Embryonic facial prominence (tissue), 1 donor: ENCODE measurements around the gene PAX4.

Source experiments
- DNase-seq: peaks from one replicate; pipeline ENCODE4 v3.0.0-alpha.2; 2016; ENCODE audit errors: extremely low spot score

PAX4 gene, protein sequence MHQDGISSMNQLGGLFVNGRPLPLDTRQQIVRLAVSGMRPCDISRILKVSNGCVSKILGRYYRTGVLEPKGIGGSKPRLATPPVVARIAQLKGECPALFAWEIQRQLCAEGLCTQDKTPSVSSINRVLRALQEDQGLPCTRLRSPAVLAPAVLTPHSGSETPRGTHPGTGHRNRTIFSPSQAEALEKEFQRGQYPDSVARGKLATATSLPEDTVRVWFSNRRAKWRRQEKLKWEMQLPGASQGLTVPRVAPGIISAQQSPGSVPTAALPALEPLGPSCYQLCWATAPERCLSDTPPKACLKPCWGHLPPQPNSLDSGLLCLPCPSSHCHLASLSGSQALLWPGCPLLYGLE

DNA sequence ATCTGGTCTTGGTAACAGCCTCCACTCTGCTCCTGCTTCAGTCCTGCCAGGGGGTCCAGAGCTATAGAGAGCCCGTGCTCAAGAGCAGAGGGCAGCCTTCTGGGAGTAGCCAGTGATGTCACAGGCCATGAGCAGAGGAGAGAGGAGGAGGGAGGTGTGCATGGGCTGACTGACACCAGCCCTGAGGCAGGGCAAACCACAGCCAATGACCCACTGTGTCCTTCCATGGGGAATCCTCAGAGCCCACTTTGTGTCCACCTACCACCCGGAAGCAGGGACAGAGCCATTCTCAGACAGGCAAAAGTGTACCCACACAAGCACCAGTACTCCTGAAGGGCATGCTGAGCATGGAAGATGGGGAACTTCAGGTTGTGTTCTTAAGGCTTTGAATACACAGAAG is at the start of gene PAX4:
TSS of gene PAX4 (minus strand) at position 101 of the 400 bp plus-strand sequence. CDS start 2,214 bp downstream, outside the sequence.
- no peak for DNase-seq

DNA sequence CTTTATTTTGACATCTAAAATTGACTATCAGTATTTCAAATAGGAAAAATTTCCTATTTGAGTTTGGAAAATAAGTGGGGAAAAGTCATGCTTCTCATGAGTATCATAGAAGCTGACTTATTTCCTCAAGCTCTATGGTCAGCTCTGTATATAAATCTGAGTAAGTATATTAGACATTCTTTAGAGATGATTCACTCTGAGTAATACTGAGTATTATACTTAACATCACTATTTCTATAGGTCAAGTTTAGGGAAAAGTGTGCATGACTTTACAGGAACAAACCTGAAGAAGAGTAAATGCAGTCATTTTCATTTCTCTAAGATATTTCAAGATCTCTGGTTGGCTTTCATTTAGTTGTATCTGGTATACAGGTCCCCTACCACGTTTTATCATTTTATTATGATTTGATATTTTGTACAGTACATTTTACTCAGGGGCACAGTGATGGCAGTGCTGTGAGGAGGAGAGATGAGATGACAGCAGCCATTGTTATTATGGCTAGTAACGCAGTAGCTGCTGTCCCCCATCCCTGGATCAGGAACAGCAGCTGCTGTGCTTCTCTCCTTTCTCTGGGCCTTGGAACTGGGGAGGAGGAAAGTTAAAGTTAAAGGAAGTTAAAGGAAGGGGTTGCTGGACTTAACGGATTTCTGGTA is 49.2 kb upstream of the PAX4 start:
- no peak for DNase-seq

DNA sequence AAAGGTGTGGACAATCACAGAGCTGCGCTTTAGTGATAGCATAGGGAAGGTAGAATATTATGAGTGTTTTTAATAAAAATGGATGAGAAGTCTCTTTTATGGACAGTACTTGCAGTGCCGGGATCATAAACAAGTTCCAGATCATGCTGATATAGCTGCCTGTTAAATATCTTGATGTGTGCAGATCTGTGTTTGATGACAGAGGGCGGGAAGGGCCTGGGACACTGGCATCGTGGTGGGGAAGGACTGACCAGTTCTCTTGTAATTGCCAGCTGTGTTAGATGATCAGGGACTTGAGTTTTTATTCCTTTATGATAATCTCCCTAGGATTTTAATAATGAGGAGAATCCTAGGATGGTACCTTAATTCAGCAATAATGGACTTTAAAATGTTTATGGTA is 48.7 kb upstream of the PAX4 start:
- DNase-seq: no peak

DNA sequence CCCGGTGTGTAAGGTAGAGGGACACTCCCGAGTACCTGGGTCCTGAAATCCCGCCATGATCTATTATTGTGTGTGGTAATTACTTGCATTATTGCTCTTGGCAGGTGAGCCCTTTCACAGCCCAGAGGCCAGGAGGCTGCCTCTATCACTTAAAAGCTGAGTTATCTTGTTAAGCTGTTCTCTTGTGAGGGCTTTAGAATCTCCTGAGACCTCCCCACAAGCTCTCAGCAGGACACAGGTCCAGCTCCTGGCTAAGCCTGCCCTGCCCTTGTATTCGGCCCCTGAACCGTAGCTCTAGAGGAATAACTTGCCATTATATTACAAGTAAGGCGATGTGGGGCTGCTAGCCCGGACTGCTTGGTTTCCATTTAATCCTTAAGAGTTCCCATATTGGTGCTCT is 48.0 kb upstream of the PAX4 start:
- DNase-seq: no peak

DNA sequence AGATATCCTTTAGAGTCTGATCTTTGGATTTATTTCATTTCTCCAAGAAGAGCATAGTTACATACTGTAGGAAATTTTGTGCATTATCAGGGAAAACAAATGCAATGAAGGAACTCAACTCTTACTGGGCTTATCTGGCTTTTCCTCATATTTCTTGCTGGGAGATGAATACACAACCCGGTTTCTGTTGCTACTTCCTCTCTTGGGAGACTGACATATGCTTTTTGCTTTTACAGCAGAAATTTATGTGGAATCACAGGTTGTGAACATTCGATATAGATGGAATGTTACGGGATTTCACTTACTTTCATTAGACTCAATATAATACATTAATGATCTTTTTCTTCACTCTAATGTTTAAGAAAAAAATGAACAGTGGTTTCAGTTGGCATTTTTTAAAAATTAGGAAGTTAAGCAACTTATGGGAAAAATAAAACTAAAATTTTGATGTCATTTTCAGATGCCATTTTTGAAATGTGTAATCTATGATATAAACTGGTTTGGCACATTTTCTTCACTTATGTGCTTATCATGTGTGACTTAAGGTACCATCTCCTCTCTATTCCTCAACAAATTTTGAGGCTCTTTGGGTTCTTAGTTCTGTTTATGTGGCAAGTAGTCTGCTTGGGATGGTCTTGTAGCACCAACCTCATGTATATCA is 41.2 kb upstream of the PAX4 start:
- DNase-seq: no peak

DNA sequence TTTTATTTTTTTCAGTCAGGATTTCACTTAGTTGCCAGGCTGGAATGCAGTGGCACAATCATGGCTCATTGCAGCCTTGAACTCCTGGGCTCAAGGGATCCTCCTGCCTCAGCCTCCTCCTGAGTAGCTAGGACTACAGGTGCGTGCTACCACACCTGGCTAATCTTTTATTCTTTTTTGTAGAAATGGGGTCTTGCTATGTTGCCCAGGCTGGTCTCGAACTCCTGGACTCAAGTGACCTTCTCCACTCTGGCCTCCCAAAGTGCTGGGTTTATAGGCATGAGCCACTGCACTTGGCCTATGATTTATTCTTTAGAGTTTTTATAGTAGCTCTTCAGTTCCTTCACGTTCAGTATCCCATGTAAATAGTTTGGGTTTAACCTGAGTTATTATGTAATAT is 39.6 kb upstream of the PAX4 start:
- DNase-seq: no peak

DNA sequence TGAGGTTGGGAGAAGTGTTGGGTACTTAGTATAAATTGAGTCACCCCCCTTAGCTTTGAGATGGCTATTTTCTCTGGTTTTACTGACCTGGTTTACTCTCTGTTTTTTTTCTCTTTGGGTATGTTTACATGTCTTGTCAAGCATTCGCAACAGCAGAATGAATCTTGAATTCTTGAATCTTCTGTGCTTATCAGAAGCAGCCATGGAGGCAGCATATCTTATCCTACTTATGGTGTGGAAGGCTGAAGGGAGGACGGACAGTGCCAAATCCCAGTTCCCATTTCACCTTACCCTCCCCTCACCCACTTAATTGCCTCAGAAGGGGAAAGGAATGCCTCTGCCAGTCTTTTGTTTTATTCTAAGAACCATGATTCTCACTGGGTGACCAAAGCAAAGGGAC is 37.8 kb upstream of the PAX4 start:
- DNase-seq: no peak

DNA sequence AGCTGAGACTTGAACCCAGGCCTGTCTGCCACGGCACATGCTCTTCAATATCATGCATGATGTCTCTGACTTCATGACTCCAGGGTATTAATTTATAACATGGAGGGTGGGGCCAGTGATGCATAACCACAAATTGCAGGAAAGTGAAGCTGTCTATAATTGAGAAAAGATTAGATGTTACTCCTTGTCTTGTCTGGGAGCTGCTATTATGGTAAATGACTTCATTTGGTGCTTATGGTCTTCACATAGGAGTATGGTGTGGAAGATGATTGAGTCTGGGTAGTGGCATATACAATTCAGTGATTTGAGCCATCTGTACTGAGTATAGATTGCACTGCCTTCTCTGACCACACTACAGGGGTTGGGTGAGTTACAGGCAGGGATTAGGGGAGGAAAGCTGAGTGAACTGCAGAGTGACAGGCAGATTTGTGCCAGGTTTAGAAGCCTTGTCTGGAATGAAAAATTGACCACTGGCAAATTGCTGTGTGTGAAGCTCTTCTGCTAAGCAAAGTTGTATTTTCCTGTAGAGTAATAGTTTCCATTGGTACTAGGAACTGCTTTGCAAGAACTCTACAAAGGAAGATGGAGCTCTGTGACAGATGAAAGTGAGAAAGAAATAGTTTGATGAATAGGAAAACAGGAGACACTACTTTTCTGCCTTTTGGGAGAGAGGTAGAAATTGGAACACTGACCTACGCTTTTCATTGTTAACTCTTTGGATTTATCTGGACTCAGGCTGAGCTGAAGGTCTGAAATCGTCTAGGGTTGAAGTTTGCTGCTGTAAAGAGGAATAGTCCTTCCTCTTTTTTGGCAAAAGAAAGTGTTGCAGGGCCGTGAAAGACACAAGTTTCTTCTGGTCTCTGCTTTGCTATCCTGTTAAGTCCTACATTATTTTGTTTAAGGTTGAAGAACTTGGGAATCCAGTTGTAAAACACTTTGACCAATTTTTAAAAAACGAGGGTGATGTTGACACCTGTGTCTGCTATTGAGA is 36.8 kb upstream of the PAX4 start:
- DNase-seq: peak; percentile 18

DNA sequence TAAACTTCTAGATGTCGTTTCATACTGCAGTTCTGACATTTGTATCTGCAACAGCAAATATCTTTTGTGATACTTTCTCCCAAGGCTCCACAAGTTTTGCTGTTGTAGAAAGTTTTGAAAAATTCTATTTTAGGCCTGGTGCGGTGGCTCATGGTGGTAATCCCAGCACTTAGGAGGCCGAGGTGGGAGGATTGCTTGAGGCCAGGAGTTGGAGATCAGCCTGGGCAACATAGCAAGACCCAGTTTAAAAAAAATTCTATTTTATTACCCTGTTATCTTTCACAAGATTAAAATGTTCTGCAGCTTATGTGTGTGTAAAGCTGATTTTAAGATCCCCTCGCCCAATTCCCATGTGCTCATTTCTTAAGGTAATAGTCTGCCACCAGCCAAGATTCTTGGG is 35.5 kb upstream of the PAX4 start:
- DNase-seq: no peak

DNA sequence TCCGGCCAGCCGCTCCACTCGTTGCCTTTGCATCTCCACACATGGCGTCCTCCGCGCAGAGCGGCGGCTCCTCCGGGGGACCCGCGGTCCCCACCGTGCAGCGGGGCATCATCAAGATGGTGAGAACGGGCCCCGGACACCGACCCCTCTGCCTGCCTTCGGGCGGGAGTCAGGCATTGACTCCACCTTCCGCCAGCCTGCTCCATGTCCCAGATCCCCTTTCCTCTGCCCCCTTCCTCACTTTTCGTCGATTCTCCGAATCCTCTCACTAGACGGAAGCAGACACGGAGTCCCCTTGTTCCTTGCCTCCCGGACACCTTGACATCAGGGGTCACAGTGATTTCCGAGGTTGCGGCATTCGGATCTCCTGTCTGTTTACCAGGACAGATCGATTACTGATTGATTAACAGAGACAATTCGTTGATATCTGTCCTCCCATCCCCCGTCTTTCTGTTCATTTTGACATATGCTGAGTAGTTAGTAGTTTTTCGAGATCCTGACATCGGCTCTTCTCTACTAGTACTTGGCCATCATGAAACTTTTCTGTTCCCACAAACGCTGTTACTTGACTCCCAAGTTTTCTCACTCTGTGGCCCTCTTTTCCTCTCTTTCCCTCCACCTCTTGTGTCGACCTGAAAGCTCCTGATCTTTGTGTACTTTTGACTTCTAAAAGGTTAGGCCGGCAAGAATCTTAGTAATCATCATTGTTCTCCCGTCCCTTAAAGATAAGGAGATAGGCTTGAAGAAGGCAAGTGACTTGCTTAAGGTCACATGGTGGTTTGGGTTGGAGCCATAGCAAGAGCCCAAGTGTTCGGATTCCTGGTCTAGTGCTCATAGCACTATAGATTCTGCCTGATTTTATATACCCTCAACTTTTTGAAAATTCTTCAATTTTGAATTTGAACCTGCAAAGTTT is 34.6 kb upstream of the PAX4 start:
- no peak for DNase-seq

DNA sequence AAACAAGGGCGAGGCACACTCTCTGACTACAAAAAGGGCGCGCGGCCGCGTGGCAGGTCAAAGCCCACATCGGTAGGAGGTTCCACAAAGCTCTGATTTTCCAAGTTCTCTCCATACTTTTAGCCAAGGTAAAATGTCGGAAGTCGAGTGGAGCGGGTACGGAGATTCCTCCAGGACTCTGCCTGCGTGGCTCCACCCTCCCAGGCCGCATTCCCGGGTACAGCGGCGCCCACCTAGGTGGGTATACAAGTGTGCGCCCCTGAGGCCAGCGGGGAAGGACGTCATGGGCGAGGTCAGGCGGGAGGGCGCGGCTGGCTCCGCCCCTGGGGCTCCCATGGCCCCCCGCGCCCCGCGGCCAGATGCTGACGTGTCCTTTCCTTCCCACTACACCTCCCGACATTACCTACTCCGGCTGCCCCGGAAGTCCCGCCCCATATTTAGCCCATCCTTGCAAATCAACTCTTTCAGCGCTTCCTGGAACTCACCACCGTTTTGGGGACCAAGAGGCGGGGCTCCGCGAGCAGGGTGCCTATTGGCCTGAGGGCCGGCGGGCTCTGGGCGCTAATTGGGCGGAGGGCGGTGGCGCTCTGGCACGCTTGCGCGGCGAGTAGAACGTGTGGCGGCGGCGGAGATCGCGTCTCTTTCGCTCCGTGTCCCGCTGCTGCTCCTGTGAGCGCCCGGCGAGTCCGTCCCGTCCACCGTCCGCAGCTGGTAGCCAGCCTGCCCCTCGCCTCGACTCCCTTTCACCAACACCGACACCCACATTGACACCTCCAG is 33.8 kb upstream of the PAX4 start, which contains the start of gene SND1:
TSS of gene SND1 (plus strand) at position 639 of the 777 bp plus-strand sequence. CDS start 180 bp downstream, outside the sequence.
- peak; percentile 99 for DNase-seq

DNA sequence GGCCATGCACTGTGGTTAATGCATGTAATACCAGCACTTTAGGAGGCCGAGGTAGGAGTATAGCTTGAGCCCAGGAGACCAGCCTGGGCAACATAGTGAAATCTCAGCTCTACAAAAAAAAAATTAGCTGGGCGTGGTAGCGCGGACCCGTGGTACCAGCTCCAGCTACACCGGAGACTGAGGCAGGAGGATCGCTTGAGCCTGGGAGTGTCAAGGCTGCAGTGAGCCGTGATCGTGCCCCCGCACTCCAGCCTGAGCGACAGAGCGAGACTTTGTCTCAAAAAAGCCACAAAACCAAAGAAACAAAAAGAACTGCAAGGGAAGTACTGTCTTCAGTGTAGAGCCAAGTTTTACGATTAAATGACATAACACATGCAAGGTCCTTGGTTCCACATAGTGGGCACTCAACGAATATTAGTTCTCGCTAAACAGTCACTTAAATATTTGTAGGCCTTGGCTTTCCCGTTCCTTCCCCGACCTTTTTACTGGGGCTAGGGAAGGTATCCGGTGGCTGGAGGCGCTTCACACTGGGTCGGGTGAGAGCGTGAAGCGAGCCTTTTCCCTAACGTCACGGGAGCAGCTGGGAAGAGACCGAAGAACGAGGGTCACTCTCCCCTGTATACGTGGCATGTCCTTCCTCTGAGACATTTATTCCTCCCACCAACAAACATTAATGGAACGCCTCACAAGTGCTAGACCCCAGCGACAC is 33.1 kb upstream of the PAX4 start:
- DNase-seq: no peak

DNA sequence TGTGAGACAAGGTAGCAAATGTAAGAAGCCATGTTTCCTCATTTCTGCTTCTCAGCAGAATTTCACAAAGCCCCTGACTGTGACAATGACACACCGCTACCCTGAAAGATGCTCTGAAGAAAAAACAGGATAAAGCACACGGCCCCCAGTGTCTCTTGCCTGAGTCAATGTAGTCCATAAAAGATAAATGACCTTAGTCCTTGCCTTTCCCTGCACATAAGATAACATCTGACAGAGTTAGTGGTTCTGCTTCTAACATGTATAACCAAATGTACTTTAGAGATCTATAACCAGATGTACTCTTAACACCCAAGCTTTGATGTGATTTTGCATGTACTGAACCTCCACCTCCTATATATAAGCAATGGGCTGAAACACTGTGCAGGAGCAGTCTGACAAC is 31.0 kb upstream of the PAX4 start:
- no peak for DNase-seq

DNA sequence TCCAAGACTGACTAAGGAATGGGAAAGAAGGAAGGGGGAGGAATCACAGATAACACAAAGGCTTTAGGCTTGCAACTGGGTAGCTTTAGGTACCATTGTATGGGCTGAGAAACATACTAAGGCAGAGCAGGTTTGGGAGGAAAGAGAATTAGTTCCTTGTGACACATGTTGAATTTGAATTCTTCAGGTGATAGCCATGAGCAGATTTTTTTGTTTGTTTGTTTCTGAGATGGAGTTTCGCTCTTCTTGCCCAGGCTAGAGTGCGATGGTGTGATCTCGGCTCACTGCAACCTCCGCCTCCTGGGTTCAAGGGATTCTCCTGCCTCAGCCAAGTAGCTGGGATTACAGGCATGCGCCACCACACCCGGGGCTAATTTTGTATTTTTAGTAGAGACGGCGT is 29.7 kb upstream of the PAX4 start:
- no peak for DNase-seq

DNA sequence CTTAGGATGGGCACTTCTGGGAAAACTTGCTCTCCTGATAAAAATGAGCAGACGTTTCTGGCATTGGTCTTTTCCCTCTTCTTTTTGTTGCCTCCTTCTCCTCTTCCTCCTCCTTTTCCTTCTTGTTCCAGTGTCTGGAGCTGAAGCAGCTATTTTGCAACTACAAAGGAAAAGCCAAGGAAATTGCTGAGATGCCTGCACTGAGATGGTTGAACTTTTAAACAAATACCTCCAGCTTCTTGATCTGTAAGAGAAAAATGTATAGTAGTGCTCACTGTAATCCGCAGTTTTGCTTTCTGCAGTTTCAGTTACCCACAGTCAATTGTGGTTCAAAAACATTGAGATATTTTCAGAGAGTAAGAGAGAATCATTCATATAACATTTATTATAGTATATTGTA is 26.5 kb upstream of the PAX4 start:
- no peak for DNase-seq

DNA sequence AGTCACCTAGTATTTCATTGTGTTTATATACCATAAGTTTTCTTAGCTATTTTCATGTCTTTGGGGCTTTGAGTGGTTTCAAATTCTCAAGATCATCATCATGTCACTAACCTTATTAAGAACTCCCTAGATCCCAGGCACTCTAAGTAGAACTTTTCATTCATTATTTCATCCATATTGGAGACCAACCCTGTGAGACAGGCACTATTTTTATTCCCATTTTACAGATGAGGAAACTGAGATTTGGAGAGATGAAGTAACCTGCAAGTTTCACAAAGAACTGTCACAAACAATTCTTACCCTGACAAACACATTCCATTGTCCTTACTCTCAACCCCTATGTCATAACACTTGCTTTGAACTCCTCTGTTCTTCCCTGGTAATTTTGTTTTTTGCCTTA is 20.3 kb upstream of the PAX4 start:
- no peak for DNase-seq

DNA sequence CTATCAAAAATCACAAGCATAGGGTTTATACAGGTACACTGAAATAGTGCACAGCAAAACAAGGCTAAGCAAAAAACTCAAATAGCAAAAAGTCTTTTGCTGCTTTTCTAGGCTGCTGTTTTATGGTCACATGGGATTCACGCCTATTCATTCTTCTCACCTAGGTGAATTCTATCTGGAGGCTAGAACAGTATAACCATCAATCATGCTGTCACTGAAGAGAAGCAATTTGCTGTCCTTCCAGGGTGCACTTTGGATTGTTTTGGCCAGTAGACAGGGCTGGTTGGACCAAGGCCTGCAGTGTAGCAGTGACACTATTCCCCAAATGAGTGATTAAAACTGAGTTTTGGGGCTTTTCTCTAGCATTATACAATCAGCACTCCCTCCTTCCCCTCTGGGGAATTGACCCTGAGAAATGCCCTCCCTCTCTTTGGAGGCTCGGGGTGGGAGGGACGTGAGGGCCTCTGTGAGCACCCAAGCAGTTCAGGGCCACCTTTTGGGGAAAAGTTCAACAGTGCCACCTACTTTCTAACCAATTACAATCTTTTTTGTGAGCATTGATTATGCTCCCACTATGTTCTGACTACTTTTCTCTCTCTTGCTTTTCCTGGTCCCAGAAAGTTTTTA is 17.8 kb upstream of the PAX4 start:
- DNase-seq: no peak

DNA sequence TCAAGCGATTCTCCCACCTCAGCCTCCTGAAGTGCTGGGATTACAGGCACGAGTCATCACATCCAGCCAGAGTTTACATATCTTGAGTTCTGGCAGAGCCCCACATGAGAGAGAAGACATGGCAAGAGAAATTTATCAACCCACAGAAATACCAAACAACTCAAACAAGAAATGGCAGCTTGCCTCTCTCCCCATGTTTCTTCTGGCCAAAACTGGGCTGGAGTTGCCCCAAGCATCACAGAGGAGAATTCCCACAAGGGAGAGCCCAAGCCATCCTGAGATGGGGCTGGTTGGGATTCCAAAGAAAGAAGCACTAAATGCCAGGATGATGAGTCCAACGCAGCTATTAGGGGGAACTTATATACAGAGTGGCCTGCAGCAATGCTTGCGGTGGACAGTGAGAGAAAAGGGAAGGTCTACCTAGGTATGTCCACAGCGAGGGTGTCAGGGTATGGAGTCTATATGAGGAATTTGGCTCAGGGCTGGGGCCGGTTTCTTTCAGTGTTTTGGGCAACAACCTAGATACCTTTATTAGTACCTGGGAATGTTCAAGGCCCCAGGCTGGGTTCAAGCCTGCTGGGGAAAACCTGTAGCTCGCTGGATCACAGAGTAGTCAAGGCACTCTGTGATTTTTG is 14.5 kb upstream of the PAX4 start:
- DNase-seq: no peak
